WI38 (cell line): Measurements from ENCODE around the gene LCMT2.

ENCODE experiments used
- H3K4me3 ChIP-seq: 2 replicates; pipeline ENCODE4 v1.5.1; 2011; ENCODE audit warnings: low read depth, mild to moderate bottlenecking, control low read depth, low read length
- CTCF ChIP-seq: IDR thresholded peaks from 2 replicates; pipeline ENCODE4 v1.5.1; 2012; ENCODE audit warnings: low read depth, mild to moderate bottlenecking, control low read depth, low read length

The LCMT2 gene

GRCh38 chr15:43329960-43330779, at the start of gene LCMT2:
Gene LCMT2, minus strand, starts transcription at chr15:43330573. Its CDS starts 84 bp downstream, at chr15:43330489.
- H3K4me3 ChIP-seq = peak within 1 kb of the TSS; percentile 74
- no peak for TF ChIP-seq CTCF

GRCh38 chr15:43378601-43379000, 48.2 kb upstream of the LCMT2 start:
- H3K4me3 ChIP-seq = no peak overlapping the region
- TF ChIP-seq CTCF = no peak

GRCh38 chr15:43376017-43376705, 45.8 kb upstream of the LCMT2 start:
- TF ChIP-seq CTCF = peak; percentile 84
- H3K4me3 ChIP-seq = no peak overlapping the region

- TF ChIP-seq CTCF = 0 out of 2 replicates have a peak, but pooled peaks have one; percentile 18
- peak within 1 kb of the TSS; percentile 88 for H3K4me3 ChIP-seq
Observed at GRCh38 chr15:43370975-43371974, 40.9 kb upstream of the LCMT2 start, which contains the start of the genes TUBGCP4 and ZSCAN29. Gene TUBGCP4, plus strand, starts transcription at chr15:43371101. Its CDS starts 254 bp downstream, at chr15:43371355. Gene ZSCAN29, minus strand, starts transcription at chr15:43371043. Its CDS starts 1,130 bp downstream, at chr15:43369913.

GRCh38 chr15:43370310-43370974, 40.1 kb upstream of the LCMT2 start:
- no peak for TF ChIP-seq CTCF
- H3K4me3 ChIP-seq = peak overlapping the region; percentile 88

GRCh38 chr15:43361313-43361903, 31.0 kb upstream of the LCMT2 start:
- H3K4me3 ChIP-seq = no peak overlapping the region
- TF ChIP-seq CTCF = no peak
